Measurements from ENCODE around the gene MTTP.

MTTP gene

DNA sequence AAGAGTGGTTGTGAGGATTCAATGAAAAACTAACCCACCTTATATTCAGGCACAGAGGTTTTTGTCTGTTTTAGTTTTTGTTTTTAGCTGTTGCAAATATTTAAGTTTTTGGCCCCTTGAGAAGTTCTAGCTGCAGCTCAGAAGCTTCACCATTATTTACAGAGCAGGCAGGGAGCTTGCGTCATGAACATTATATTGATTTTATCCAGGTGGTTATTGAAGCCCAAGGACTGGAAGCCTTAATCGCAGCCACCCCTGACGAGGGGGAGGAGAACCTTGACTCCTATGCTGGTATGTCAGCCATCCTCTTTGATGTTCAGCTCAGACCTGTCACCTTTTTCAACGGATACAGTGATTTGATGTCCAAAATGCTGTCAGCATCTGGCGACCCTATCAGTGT lies 38.1 kb downstream of the MTTP start:
- Histone ChIP-seq H3K36me3 (replicated peaks) (no peaks in the 10 kb centered on the region), H3K4me3 (no peak overlapping the region), H3K4me1 (no peaks in the 10 kb centered on the region), H3K9me3 (no peaks in the 10 kb centered on the region), H3K27me3 (ENCODE audit: low read depth) (peaks cover 7% of the 10 kb centered on the region)
- DNase-seq (ENCODE audit: low spot score in 2 of 2), result no peak
- in situ Hi-C loops (cut with MboI; ENCODE audit: low sequenced_read_pairs), result no loop called here

DNA sequence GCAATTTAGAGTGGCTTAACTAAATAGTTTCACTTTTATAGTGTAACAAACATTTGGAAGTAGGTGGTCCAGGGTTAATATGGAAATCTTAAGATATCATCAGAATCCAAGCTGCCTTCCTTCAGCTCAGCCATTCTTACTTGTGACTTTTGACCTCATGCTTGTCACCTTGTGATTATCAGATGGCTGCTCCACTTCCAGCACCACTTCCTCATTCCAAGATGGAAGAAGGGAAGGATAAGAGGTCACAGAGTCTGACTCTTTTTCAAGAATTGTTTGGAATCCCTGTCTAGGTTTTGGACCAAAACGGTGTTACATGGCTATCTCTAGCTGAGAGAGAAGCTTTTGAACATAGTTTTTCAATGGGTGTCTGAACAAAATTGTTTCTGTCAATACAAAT lies 39.9 kb downstream of the MTTP start:
- no peak for DNase-seq (ENCODE audit: low spot score in 2 of 2)

DNA sequence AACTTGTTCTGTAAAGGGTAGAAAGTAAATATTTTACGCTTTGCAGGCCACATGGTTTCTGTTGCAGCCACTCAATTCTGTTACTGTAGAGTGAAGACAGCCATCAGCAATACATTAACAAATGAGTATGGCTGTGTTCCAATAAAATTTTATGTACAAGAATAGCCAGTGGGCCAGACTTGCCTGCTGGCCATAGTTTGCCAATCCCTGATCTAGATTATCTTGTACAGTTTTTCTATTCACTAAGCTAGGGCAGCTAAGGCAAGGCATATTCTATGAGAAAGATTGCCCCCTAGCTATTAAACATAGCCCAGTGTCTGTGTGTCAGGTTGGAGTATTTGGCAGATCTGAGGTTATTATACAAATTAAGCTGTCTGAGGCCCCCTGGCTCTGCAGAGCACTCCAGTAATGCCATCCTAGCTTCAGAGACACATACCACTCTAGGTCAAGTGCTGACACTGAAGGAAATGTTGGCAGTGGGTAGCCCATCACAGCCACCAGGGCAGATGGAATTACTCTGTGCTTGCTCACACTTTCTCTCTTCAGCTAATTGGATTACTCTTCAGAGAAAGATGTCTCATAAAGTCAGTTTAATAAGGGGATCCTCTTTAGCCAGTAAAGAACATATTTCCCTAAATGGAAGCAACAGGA lies 40.7 kb downstream of the MTTP start:
- Histone ChIP-seq H3K9me3 (no peaks in the 10 kb centered on the region), H3K4me3 (no peak overlapping the region), H3K27me3 (ENCODE audit: low read depth) (peaks cover 7% of the 10 kb centered on the region), H3K36me3 (replicated peaks) (no peaks in the 10 kb centered on the region), H3K4me1 (no peaks in the 10 kb centered on the region)
- DNase-seq (ENCODE audit: low spot score in 2 of 2), result no peak
- in situ Hi-C loops (cut with MboI; ENCODE audit: low sequenced_read_pairs), result no loop called here

More for the DNA sequence above, 39.9 kb downstream of the MTTP start:
- Histone ChIP-seq H3K27me3 (ENCODE audit: low read depth) (peaks cover 7% of the 10 kb centered on the region), H3K4me1 (no peaks in the 10 kb centered on the region), H3K9me3 (no peaks in the 10 kb centered on the region), H3K4me3 (no peak overlapping the region), H3K36me3 (replicated peaks) (no peaks in the 10 kb centered on the region)
- in situ Hi-C loops (cut with MboI; ENCODE audit: low sequenced_read_pairs), result no loop called here

DNA sequence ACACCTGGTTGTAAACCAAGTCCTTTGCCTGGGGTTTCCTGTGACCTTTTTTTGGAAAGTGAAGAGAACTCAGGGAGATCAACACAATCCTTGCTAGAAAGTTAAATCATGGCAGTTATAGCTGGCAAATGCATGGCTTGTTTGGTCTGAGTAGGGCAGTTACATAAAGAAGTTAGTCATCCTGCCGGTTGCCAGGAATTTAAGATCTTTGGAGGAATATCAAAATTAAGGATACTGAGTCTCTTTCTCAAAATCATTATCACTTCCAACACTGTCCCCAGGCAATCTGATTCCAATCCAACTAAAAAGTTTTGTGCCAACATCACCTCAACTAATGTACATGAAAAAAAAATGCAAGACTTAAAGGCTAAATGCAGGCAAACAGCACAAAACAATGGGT lies 42.8 kb downstream of the MTTP start:
- no peak overlapping the region for H3K4me3 ChIP-seq
- H3K4me1 ChIP-seq, result no peaks in the 10 kb centered on the region
- H3K36me3 ChIP-seq (replicated peaks), result no peaks in the 10 kb centered on the region
- H3K27me3 ChIP-seq (ENCODE audit: low read depth), result no peaks in the 10 kb centered on the region
- no peaks in the 10 kb centered on the region for H3K9me3 ChIP-seq
- in situ Hi-C loops (cut with MboI; ENCODE audit: low sequenced_read_pairs), result no loop called here
- no peak for DNase-seq (ENCODE audit: low spot score in 2 of 2)

DNA sequence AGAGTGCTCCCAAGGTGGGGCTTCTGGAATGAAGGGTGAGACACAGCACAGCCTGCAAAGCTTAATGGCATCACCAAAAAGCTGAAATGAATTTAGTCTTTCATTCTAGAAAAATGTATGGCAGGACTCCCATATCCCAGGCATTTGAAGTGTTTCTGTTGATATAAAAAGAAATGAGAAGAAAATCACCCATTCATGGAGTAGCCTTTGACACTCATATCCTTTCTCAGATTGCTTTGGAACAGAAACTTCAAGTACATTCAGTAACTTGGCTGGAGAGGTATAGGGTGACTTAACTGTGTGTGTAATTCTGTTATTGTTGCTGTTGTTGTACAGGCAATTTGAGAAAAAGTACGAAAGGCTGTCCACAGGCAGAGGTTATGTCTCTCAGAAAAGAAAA lies 47.7 kb downstream of the MTTP start:
- no peak for DNase-seq (ENCODE audit: low spot score in 2 of 2)
- in situ Hi-C loops (cut with MboI; ENCODE audit: low sequenced_read_pairs), result no loop called here
- Histone ChIP-seq H3K36me3 (replicated peaks) (no peaks in the 10 kb centered on the region), H3K27me3 (ENCODE audit: low read depth) (no peaks in the 10 kb centered on the region; the same call in 1 of the 2 replicates), H3K4me3 (no peak overlapping the region), H3K4me1 (no peaks in the 10 kb centered on the region), H3K9me3 (no peaks in the 10 kb centered on the region)

DNA sequence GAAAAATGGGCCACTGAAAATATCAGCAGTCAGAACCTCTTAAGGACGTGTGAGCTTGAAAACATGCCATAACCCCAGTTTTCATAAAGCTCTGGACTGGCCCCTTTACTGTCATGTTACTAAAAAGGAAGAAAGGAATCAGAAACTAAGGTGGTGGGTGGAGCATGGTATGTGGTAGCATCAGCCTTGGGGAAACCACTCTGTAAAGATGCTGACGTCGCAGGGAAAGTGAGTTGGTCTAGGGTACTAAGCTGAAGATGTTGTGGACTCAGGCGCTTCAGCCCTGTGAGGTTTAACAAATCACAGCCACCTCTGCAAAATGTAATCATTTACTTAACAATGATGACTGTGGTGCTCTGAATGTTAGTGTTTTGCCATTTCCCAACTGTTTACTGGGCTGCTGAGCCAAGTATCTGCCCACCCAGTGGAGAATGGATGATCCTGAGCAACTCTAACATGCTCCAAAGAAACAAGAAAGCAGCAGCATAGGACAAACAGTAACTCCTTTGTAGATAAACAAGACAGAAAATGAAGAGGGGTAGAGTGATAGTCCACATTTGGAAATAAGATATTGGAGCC lies 49.6 kb downstream of the MTTP start:
- in situ Hi-C loops (cut with MboI; ENCODE audit: low sequenced_read_pairs), result no loop called here
- H3K4me1 ChIP-seq, result no peaks in the 10 kb centered on the region
- no peaks in the 10 kb centered on the region; the same call in 1 of the 2 replicates for H3K27me3 ChIP-seq (ENCODE audit: low read depth)
- H3K4me3 ChIP-seq, result no peak overlapping the region
- no peaks in the 10 kb centered on the region for H3K36me3 ChIP-seq (replicated peaks)
- no peak for DNase-seq (ENCODE audit: low spot score in 2 of 2)
- no peaks in the 10 kb centered on the region for H3K9me3 ChIP-seq

DNA sequence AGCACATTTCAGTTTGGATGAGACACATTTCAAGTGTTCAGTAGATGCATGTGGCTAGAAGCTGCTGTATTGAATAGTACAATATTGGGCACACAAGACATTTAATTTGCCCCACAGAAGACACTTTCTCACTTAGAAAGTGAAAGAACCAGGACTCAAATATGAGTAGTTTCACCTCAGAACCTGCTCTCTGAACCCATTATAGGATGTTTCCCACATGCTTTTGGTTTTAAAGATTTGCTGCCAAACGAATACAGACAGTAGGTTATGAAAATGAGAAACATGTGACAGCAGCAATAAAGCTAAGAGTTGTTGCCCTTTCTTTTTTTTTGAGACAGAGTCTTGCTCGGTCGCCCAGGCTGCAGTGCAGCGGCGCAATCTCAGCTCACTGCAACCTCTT lies 50.7 kb downstream of the MTTP start:
- no peaks in the 10 kb centered on the region for H3K4me1 ChIP-seq
- in situ Hi-C loops (cut with MboI; ENCODE audit: low sequenced_read_pairs), result no loop called here
- no peaks in the 10 kb centered on the region for H3K9me3 ChIP-seq
- DNase-seq (ENCODE audit: low spot score in 2 of 2), result no peak
- no peaks in the 10 kb centered on the region; the same call in 1 of the 2 replicates for H3K27me3 ChIP-seq (ENCODE audit: low read depth)
- no peak overlapping the region for H3K4me3 ChIP-seq
- H3K36me3 ChIP-seq (replicated peaks), result no peaks in the 10 kb centered on the region

DNA sequence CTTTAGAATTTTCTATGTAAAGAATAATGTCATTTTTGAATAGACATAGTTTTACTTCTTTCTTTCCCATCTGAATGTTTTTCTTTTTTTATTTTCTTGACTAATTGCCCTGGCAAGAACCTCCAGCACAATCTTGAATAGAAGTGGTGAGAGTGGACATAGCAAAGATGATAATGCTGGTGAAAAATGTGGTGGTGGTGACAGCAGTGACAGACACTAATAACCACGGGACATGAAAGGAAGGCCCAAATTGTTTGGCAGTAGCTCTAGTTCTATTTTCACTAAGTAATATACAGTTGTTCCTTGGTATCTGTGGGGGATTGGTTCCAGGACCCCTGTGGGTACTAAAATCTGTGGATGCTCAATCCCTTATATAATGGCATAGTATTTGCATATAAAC lies 53.4 kb downstream of the MTTP start:
- no peaks in the 10 kb centered on the region; the same call in 1 of the 2 replicates for H3K27me3 ChIP-seq (ENCODE audit: low read depth)
- H3K4me3 ChIP-seq, result no peak overlapping the region
- DNase-seq (ENCODE audit: low spot score in 2 of 2), result no peak
- no peaks in the 10 kb centered on the region for H3K4me1 ChIP-seq
- H3K9me3 ChIP-seq, result no peaks in the 10 kb centered on the region
- in situ Hi-C loops (cut with MboI; ENCODE audit: low sequenced_read_pairs), result no loop called here
- no peaks in the 10 kb centered on the region for H3K36me3 ChIP-seq (replicated peaks)

DNA sequence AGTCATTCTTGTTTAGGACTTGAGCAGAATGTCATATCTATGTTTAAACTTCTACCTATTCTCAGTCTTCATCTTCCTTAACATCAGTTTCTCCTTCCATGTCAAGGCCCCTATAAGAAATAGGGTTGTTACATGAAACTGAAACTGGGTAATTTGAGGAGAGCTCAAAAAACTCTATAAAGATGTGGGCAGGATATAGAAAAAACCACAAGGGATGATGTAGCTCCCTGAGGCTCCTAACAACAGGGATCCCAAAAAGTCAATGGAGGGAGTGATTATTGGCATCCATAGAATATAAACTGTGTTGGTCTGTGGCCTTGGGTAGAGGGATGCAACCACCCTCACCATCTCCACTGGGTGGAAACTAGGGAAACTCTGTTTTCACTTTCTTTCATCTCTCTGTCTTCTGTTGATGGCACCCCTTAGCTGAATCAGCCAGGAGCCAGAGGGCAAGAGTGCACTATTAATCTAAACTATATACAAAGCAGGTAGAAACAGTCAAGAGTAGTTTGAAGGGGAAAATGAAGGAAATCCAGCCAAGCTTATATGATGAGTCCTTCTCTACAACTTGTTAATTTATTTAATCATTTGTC lies 55.4 kb downstream of the MTTP start:
- no peaks in the 10 kb centered on the region for H3K27me3 ChIP-seq (ENCODE audit: low read depth)
- no peaks in the 10 kb centered on the region for H3K4me1 ChIP-seq
- no peaks in the 10 kb centered on the region for H3K36me3 ChIP-seq (replicated peaks)
- H3K9me3 ChIP-seq, result no peaks in the 10 kb centered on the region
- H3K4me3 ChIP-seq, result no peak overlapping the region
- no peak for DNase-seq (ENCODE audit: low spot score in 2 of 2)
- in situ Hi-C loops (cut with MboI; ENCODE audit: low sequenced_read_pairs), result no loop called here

DNA sequence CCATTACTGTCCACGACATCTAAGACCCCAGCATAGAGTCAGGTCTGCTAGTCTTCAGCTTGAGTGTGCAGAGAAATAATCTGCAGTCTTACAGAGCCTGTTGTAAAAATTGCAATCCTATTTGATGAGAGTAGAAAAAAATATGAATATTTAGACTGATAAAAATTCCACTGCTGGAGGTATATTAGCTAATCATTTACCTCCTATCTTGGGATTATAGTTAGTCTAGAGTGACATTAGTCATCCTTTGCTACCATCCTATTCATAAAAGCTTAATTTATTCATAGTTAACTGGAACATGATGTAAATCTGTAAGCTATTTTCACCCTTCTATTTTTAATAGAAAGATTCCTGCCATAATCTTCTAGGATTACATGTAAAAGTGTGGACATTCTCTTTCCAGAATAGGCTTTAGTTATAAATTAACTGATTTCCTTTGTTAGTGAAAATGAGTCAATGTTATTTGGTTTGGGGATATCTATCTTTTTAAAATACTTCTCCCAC lies 56.3 kb downstream of the MTTP start:
- in situ Hi-C loops (cut with MboI; ENCODE audit: low sequenced_read_pairs), result no loop called here
- H3K4me3 ChIP-seq, result no peak overlapping the region

DNA sequence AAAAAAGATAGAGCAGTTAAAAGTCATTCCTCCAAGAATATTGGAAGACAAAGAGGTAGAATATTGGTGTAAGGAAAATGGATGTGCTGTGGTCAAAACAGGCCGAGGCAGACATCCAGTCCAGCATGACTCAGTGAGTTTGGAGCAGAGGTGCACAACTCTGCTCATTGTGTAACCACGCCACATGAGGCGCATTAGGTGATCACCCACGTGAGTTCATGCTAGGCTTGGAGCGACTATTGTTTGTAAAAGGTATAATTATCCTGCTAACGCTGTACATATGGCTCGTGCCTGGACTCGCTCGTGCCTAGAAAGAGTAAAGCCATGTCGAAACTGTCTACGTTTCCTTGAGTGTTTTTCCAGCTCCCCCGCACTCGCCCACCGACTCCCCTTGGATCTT lies 59.1 kb downstream of the MTTP start:
- in situ Hi-C loops (cut with MboI; ENCODE audit: low sequenced_read_pairs), result no loop called here
- Histone ChIP-seq H3K27me3 (ENCODE audit: low read depth) (peaks cover 4% of the 10 kb centered on the region; the same call in 1 of the 2 replicates), H3K4me3 (no peak overlapping the region), H3K4me1 (no peaks in the 10 kb centered on the region), H3K36me3 (replicated peaks) (no peaks in the 10 kb centered on the region), H3K9me3 (no peaks in the 10 kb centered on the region)
- DNase-seq (ENCODE audit: low spot score in 2 of 2), result no peak

More for the DNA sequence above, 56.3 kb downstream of the MTTP start:
- DNase-seq (ENCODE audit: low spot score in 2 of 2), result no peak
- Histone ChIP-seq H3K4me1 (no peaks in the 10 kb centered on the region), H3K27me3 (ENCODE audit: low read depth) (no peaks in the 10 kb centered on the region), H3K9me3 (no peaks in the 10 kb centered on the region), H3K36me3 (replicated peaks) (no peaks in the 10 kb centered on the region)

DNA sequence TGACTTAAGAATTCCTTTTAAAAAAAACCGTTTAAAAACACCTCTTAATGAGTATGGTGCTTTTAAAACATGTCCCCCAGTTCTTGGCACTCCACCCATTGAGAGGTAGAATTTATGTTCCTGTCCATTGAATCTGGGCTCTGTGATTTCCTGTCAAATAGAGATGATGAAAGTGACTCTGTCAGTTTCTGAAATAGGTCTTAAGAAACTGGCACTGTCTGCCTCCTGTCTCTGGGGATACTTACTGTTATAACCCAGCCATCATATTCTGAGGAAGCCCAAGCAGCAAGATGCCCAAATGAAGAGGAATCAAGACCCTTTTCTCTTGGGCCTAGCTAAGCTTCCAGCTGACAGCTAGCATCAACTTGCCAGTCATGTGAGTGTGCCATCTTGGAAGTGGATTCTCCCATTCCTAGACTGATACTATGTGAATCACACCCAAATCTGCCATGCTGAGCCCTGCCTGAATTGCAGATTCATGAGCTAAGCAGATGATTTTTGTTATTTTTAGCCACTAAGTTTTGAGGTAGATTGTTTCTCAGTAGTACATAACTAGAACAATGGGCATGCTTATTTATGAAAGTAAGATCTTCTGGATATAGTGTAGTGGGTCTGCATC lies 60.2 kb downstream of the MTTP start:
- Histone ChIP-seq H3K27me3 (ENCODE audit: low read depth) (peaks cover 9% of the 10 kb centered on the region; the same call in 1 of the 2 replicates), H3K4me3 (no peak overlapping the region), H3K4me1 (no peaks in the 10 kb centered on the region), H3K9me3 (no peaks in the 10 kb centered on the region), H3K36me3 (replicated peaks) (no peaks in the 10 kb centered on the region)
- no peak for DNase-seq (ENCODE audit: low spot score in 2 of 2)
- in situ Hi-C loops (cut with MboI; ENCODE audit: low sequenced_read_pairs), result no loop called here

DNA sequence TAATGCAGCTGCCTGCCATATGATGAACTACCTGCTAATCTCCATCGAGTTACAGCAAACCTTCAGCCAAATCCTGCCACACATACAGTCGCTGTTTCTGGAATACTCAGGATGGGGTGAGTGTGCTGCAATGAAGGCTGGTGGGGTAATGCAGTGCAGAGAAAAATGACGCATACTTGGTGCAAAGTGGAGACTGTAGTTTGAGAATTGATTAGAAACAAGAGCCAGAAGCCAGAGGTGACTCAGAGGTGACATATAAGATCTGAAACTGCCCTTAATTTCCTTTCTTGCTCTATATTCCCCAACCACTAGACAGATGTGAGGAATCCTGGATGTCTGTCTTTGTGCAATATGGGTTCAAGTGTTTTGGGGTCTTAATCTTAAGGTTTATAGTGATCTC lies 61.0 kb downstream of the MTTP start:
- Histone ChIP-seq H3K4me1 (peaks cover 5% of the 10 kb centered on the region), H3K36me3 (replicated peaks) (no peaks in the 10 kb centered on the region), H3K27me3 (ENCODE audit: low read depth) (peaks cover 9% of the 10 kb centered on the region; the same call in 1 of the 2 replicates), H3K4me3 (no peak overlapping the region), H3K9me3 (no peaks in the 10 kb centered on the region)
- no peak for DNase-seq (ENCODE audit: low spot score in 2 of 2)
- in situ Hi-C loops (cut with MboI; ENCODE audit: low sequenced_read_pairs), result no loop called here

DNA sequence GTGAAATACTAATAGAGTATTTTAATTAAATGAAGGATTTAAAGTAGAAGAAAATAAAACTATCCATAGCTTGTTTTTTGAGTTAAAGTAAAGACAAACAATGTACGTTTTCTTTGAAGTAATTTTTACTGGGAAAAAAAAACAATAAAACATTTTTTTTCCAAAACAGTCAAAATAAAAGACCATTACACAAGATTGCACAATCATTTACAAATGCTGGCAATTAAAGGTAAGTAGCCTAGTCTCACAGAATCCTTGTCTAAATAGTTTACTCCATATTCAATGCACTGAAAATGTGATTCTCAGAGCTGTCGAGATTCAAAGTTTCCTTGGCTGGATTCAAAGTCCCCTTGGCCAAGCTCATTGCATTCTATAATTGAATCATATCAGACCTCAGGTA lies 61.8 kb downstream of the MTTP start:
- Histone ChIP-seq H3K36me3 (replicated peaks) (no peaks in the 10 kb centered on the region), H3K4me1 (peaks cover 5% of the 10 kb centered on the region), H3K4me3 (no peak overlapping the region), H3K27me3 (ENCODE audit: low read depth) (peaks cover 9% of the 10 kb centered on the region; the same call in 1 of the 2 replicates), H3K9me3 (no peaks in the 10 kb centered on the region)
- in situ Hi-C loops (cut with MboI; ENCODE audit: low sequenced_read_pairs), result no loop called here
- DNase-seq (ENCODE audit: low spot score in 2 of 2), result no peak

All from HAP-1 (cell line).